ENCODE results near the gene PTPRO. TPM values are rescaled to one million over a fixed set of nuclear protein-coding genes. Genes with fewer than 3 reads are reported as not detected.

The PTPRO gene
- total RNA-seq, 1 experiment from 2014 or later, result 2.8 TPM

GRCh38 chr12:15534874-15535273 is 212.6 kb downstream of the PTPRO start:
- no peaks in the 10 kb centered on the region for H3K9me3 ChIP-seq (ENCODE audit: low read depth, low read length, poor library complexity, severe bottlenecking)
- TF ChIP-seq CTCF (conservative IDR thresholded peaks at IDR 0.05; ENCODE audit: low read depth, low read length) (no peak), EZH2 (IDR thresholded peaks at IDR 0.05; ENCODE audit: borderline replicate concordance, low read depth, low read length, poor library complexity, severe bottlenecking) (no peak)
- BruUV-seq (replicated peaks), result no TSS peak
- CTCF ChIA-PET, result interaction anchor here (0.6 to 1.0 kb wide), 2 partner anchors 50 to 321 kb away, joined by 3 to 4 read pairs; no protein-coding TSS in a partner anchor
- DNase-seq (ENCODE audit: low spot score), result no peak
- POLR2A ChIA-PET (ENCODE audit: low non-redundant PET), result interaction anchor here (0.6 kb wide), 1 partner anchor 229 kb away, joined by 3 read pairs; no protein-coding TSS in a partner anchor
- H3K36me3 ChIP-seq (ENCODE audit: insufficient read depth, low read length, poor library complexity, severe bottlenecking), result no peaks in the 10 kb centered on the region
- H3K27ac ChIP-seq (ENCODE audit: low read depth, low read length, poor library complexity, severe bottlenecking), result no peak overlapping the region
- intact Hi-C loops (cut with micrococcal nuclease; ENCODE audit: unreplicated experiment), result no loop called here
- no peak overlapping the region for H3K4me3 ChIP-seq (ENCODE audit: low read depth, low read length, poor library complexity, severe bottlenecking)
- H3K4me1 ChIP-seq (ENCODE audit: insufficient read depth, low read length, poor library complexity, severe bottlenecking), result no peaks in the 10 kb centered on the region
- no peaks in the 10 kb centered on the region for H3K27me3 ChIP-seq (replicated peaks; ENCODE audit: insufficient read depth, low read depth, low read length, poor library complexity)

GRCh38 chr12:15535352-15535781 is 213.1 kb downstream of the PTPRO start:
- CTCF ChIA-PET, result no interaction called here
- no peaks in the 10 kb centered on the region for H3K27me3 ChIP-seq (replicated peaks; ENCODE audit: insufficient read depth, low read depth, low read length, poor library complexity)
- POLR2A ChIA-PET (ENCODE audit: low non-redundant PET), result no interaction called here
- TF ChIP-seq CTCF (conservative IDR thresholded peaks at IDR 0.05; ENCODE audit: low read depth, low read length) (no peak), EZH2 (IDR thresholded peaks at IDR 0.05; ENCODE audit: borderline replicate concordance, low read depth, low read length, poor library complexity, severe bottlenecking) (no peak)
- no TSS peak for BruUV-seq (replicated peaks)
- H3K27ac ChIP-seq (ENCODE audit: low read depth, low read length, poor library complexity, severe bottlenecking), result no peak overlapping the region
- intact Hi-C loops (cut with micrococcal nuclease; ENCODE audit: unreplicated experiment), result no loop called here
- DNase-seq (ENCODE audit: low spot score), result no peak
- H3K9me3 ChIP-seq (ENCODE audit: low read depth, low read length, poor library complexity, severe bottlenecking), result no peaks in the 10 kb centered on the region
- no peak overlapping the region for H3K4me3 ChIP-seq (ENCODE audit: low read depth, low read length, poor library complexity, severe bottlenecking)
- no peaks in the 10 kb centered on the region for H3K4me1 ChIP-seq (ENCODE audit: insufficient read depth, low read length, poor library complexity, severe bottlenecking)
- H3K36me3 ChIP-seq (ENCODE audit: insufficient read depth, low read length, poor library complexity, severe bottlenecking), result no peaks in the 10 kb centered on the region

- DNase-seq (ENCODE audit: low spot score), result no peak
- Histone ChIP-seq H3K27ac (ENCODE audit: low read depth, low read length, poor library complexity, severe bottlenecking) (no peak overlapping the region), H3K4me3 (ENCODE audit: low read depth, low read length, poor library complexity, severe bottlenecking) (no peak overlapping the region), H3K36me3 (ENCODE audit: insufficient read depth, low read length, poor library complexity, severe bottlenecking) (no peaks in the 10 kb centered on the region), H3K27me3 (replicated peaks; ENCODE audit: insufficient read depth, low read depth, low read length, poor library complexity) (no peaks in the 10 kb centered on the region), H3K9me3 (ENCODE audit: low read depth, low read length, poor library complexity, severe bottlenecking) (no peaks in the 10 kb centered on the region), H3K4me1 (ENCODE audit: insufficient read depth, low read length, poor library complexity, severe bottlenecking) (no peaks in the 10 kb centered on the region)
- ChIA-PET POLR2A (ENCODE audit: low non-redundant PET) (no interaction called here), CTCF (no interaction called here)
- TF ChIP-seq EZH2 (IDR thresholded peaks at IDR 0.05; ENCODE audit: borderline replicate concordance, low read depth, low read length, poor library complexity, severe bottlenecking), result no peak
- no peak for TF ChIP-seq CTCF (conservative IDR thresholded peaks at IDR 0.05; ENCODE audit: low read depth, low read length)
- intact Hi-C loops (cut with micrococcal nuclease; ENCODE audit: unreplicated experiment), result no loop called here
- no TSS peak for BruUV-seq (replicated peaks)
These were observed 214.1 kb downstream of the PTPRO start for GRCh38 chr12:15536446-15536845.

Data from A673 (cell line).